Stomach (tissue), 9 donors: ENCODE results near the gene EVA1C. TPM values are rescaled to one million over a fixed set of nuclear protein-coding genes. Genes with fewer than 3 reads are reported as not detected.
"Not testable (repeated sequence)": the region's sequence is repeated elsewhere in the genome, so short reads cannot be mapped to it uniquely, and the experiment has no call there.

ENCODE experiments used
- DNase-seq, 2 donors: peaks; one replicate each; pipeline versions ENCODE4 v3.0.0 to v3.0.0-alpha.2; 2013 to 2019
- H3K27ac ChIP-seq, 5 donors: fragments of 200-600 bp in 4 of 5; sonication (generic) in 4 of 5; one replicate each; pipeline ENCODE4 v1.5.1; 2013 to 2019; ENCODE audit warnings: mild to moderate bottlenecking in 1 of 5, moderate library complexity in 1 of 5
- H3K27me3 ChIP-seq, 3 donors: fragments of 200-600 bp; sonication (generic); one replicate each; pipeline ENCODE4 v1.5.1; 2017 to 2019; ENCODE audit warnings: mixed run types in 1 of 3
- H3K36me3 ChIP-seq, 4 donors: fragments of 200-600 bp; sonication (generic); 1 replicate in 3 of 4; 2 replicates in 1 of 4; pipeline ENCODE4 v1.5.1; 2016 to 2019
- H3K4me1 ChIP-seq, 4 donors: fragments of 200-600 bp; sonication (generic); one replicate each; pipeline ENCODE4 v1.5.1; 2016 to 2019
- H3K4me3 ChIP-seq, 4 donors: fragments of 200-600 bp; sonication (generic) in 3 of 4; one replicate each; pipeline ENCODE4 v1.5.1; 2016 to 2019; ENCODE audit warnings: mild to moderate bottlenecking in 1 of 4
- H3K9me3 ChIP-seq, 4 donors: fragments of 200-600 bp; sonication (generic); one replicate each; pipeline ENCODE4 v1.5.1; 2016 to 2019
- EP300 ChIP-seq: sonication (generic); formaldehyde crosslinking; IDR thresholded peaks from one replicate; pipeline ENCODE4 v1.6.1; 2017; ENCODE audit warnings: antibody characterized with exemption
- POLR2A ChIP-seq, 4 donors: fragments of 450-650 bp; IDR thresholded peaks; one replicate each; pipeline ENCODE4 v1.6.1; 2016; ENCODE audit warnings: antibody characterized with exemption in 4 of 4, control low read depth in 2 of 4, mild to moderate bottlenecking in 1 of 4, moderate library complexity in 1 of 4
- POLR2AphosphoS5 ChIP-seq, 3 donors: sonication (generic); formaldehyde crosslinking; IDR thresholded peaks; one replicate each; pipeline ENCODE4 v1.6.1; 2016; ENCODE audit warnings: antibody characterized with exemption in 3 of 3
- WGBS, 5 donors: extraction: QIAGEN DNeasy Blood & Tissue Kit in 3 of 5; methylation state at CpG; one replicate each; pipeline versions ENCODE4 v1.1.5 to v1.1.7; 2013 to 2018; 5-methylcytosine and 5-hydroxymethylcytosine counted together
- intact Hi-C: fragments of 100-400 bp; cut with DNase I; formaldehyde crosslinking; loops from one replicate; pipeline ENCODE4 v1.15.1; 2023; ENCODE audit warnings: low total_unique reads
- polyA plus RNA-seq, 3 donors: library from polyadenylated mRNA; stranded (reverse); fragments of 200-250 nt; gene quantifications; one replicate each; pipeline ENCODE4 v1.2.3, GENCODE V29; 2013
- total RNA-seq, 5 donors: library from RNA; depleted of rRNA; stranded (reverse); fragments of >200 nt; gene quantifications; one replicate each; pipeline versions ENCODE4 v1.1.0 to v1.2.3, GENCODE V29; 2014 to 2016
- TF ChIP-seq, protein P1 (sequence below), 7 experiments: fragments of 450-650 bp in 4 of 7; fragments of 200-600 bp in 3 of 7; sonication (generic) in 3 of 7; IDR thresholded peaks; one replicate each; pipeline ENCODE4 v1.5.1; 2016 to 2019; ENCODE audit warnings: antibody characterized with exemption in 7 of 7, control low read depth in 2 of 7, mild to moderate bottlenecking in 1 of 7
- donor health status: healthy with polysubstance abuse.
- donor health status: Bipolar disorder and iron deficiency.
- donor health status: healthy.

The EVA1C gene
- total and polyA plus RNA-seq, 8 donors, result 10.6 to 142 (median 42.9) TPM

DNA sequence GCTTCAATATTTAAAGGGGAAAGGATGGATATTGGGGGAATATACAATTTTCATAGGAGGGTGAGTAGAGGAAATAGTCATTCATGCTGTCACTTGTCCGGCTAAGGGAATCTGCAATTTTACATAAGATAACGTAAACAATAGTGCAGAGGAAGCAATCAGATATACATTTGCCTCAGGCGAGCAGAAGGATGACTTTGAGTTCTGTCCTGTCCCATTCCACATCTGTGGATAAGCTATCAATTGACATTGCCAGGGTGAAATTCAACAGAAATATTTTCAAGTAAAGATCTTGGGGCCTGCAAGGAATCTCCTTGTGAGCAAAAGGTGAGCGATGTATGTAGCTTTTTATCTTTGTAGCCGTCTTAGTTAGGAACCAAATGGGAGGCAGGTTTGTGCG is 32.6 kb downstream of the EVA1C start:
- DNase-seq, result no peak
- Histone ChIP-seq H3K9me3 (peaks cover 0 to 10% (median 0%) of the 10 kb centered on the region in 4 donors), H3K27ac (no peak overlapping the region), H3K36me3 (peaks cover 0 to 6% (median 2%) of the 10 kb centered on the region in 4 donors), H3K27me3 (no peaks in the 10 kb centered on the region), H3K4me3 (no peak overlapping the region), H3K4me1 (peaks cover 0 to 20% (median under 1%) of the 10 kb centered on the region in 4 donors)
- TF ChIP-seq, protein P1, sequence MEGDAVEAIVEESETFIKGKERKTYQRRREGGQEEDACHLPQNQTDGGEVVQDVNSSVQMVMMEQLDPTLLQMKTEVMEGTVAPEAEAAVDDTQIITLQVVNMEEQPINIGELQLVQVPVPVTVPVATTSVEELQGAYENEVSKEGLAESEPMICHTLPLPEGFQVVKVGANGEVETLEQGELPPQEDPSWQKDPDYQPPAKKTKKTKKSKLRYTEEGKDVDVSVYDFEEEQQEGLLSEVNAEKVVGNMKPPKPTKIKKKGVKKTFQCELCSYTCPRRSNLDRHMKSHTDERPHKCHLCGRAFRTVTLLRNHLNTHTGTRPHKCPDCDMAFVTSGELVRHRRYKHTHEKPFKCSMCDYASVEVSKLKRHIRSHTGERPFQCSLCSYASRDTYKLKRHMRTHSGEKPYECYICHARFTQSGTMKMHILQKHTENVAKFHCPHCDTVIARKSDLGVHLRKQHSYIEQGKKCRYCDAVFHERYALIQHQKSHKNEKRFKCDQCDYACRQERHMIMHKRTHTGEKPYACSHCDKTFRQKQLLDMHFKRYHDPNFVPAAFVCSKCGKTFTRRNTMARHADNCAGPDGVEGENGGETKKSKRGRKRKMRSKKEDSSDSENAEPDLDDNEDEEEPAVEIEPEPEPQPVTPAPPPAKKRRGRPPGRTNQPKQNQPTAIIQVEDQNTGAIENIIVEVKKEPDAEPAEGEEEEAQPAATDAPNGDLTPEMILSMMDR (IDR thresholded peaks at IDR 0.05), result no peak
- TF ChIP-seq POLR2AphosphoS5 (IDR thresholded peaks at IDR 0.05) (no peak), POLR2A (IDR thresholded peaks at IDR 0.05) (no peak), EP300 (no peak)
- WGBS, 5 donors, result 83 to 93% (median 87%) methylated on average over 6 of the region's 6 CpGs
- intact Hi-C loops, result no loop called here

DNA sequence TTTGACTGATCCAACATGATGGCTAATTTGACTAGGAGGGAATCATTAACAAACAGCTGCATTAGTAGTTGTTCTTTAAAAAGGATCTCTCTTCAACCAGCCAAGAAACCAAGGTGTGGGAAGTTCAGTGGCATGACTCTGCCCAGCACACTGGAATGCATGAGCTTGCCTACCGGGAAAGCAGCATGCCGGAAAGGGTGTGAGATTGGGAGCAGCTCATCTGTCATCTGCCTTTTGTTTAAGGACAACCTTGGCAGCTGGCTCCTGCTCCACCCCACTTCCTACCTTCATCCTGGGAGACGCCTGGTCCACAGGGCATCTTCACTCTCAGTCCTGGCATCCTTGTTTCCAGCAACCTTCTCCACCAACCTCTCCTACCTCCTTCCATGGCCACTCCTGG is 33.9 kb downstream of the EVA1C start:
- Histone ChIP-seq H3K4me1 (peaks cover 4 to 30% (median 12%) of the 10 kb centered on the region in 4 donors), H3K9me3 (peaks cover 0 to 10% (median 0%) of the 10 kb centered on the region in 4 donors)
- H3K36me3 ChIP-seq, DNase-seq, intact Hi-C loops, H3K4me3 ChIP-seq, H3K27me3 ChIP-seq, H3K27ac ChIP-seq: not testable (repeated sequence)
- 75 to 85% (median 83%) methylated on average over 3 of the region's 3 CpGs for WGBS, 5 donors

- H3K27ac ChIP-seq, result no peak overlapping the region
- peaks cover 4 to 38% (median 17%) of the 10 kb centered on the region in 4 donors for H3K4me1 ChIP-seq
- TF ChIP-seq POLR2AphosphoS5 (IDR thresholded peaks at IDR 0.05), result no peak
- no peak for TF ChIP-seq EP300
- TF ChIP-seq, protein P1 (IDR thresholded peaks at IDR 0.05), result no peak
- no peak for TF ChIP-seq POLR2A (IDR thresholded peaks at IDR 0.05)
- H3K4me3 ChIP-seq, result no peak overlapping the region
- WGBS, 5 donors, result 93 to 95% (median 94%) methylated on average over 5 of the region's 5 CpGs
- intact Hi-C loops, result no loop called here
- DNase-seq, result no peak
- H3K9me3 ChIP-seq, result peaks cover 0 to 10% (median 0%) of the 10 kb centered on the region in 4 donors
- H3K36me3 ChIP-seq, result peaks cover 0 to 6% (median 2%) of the 10 kb centered on the region in 4 donors
- no peaks in the 10 kb centered on the region for H3K27me3 ChIP-seq
These were observed 34.7 kb downstream of the EVA1C start for GRCh38 chr21:32447224-32447623.

DNA sequence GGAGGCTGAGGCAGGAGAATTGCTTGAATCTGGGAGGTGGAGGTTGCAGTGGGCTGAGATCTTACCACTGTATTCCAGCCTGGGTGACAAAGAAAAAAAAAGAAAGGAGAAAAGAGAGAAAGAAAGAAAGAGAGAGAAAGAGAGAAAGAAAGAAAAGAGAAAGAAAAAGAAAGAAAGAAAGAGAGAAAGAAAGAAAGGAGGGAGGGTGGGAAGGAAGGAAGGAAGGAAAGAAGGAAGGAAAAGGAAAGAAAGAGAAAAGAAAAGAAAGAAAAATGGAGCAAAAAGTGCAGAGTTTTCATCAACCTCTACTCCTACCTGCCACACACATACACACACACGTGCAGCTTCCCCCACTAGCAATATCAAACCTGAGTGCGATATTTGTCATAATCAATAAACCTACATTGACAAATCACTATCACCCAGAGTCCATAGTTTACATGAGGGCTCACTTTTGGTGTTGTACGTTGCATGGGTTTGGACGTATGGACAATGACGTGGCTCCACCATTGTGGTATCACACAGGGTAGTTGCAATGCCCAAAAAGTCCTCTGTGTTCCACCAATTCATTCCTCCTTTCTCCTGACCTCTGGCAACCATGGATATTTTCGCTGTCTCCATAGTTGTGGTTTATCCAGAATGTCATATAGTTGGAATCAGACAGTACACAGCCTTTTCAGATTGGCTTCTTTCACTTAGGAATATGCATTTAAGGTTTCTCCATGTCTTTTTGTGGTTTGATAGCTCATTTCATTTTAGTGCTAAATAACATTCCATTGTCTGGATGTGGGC is 36.5 kb downstream of the EVA1C start:
- no peaks in the 10 kb centered on the region for H3K9me3 ChIP-seq
- 79 to 96% (median 92%) methylated on average over 6 of the region's 6 CpGs for WGBS, 5 donors
- H3K4me1 ChIP-seq, result peaks cover 4 to 47% (median 17%) of the 10 kb centered on the region in 4 donors
- no peak for TF ChIP-seq POLR2AphosphoS5 (IDR thresholded peaks at IDR 0.05)
- TF ChIP-seq, protein P1 (IDR thresholded peaks at IDR 0.05), result no peak
- TF ChIP-seq EP300, result no peak
- TF ChIP-seq POLR2A (IDR thresholded peaks at IDR 0.05), result no peak
- H3K4me3 ChIP-seq, result no peak overlapping the region
- H3K36me3 ChIP-seq, result peaks cover 0 to 7% (median 2%) of the 10 kb centered on the region in 4 donors
- no peaks in the 10 kb centered on the region for H3K27me3 ChIP-seq
- no peak overlapping the region for H3K27ac ChIP-seq
- intact Hi-C loops, result no loop called here
- no peak for DNase-seq
